ENCODE measurements around the gene SHISA9.

- TF ChIP-seq, protein P1, sequence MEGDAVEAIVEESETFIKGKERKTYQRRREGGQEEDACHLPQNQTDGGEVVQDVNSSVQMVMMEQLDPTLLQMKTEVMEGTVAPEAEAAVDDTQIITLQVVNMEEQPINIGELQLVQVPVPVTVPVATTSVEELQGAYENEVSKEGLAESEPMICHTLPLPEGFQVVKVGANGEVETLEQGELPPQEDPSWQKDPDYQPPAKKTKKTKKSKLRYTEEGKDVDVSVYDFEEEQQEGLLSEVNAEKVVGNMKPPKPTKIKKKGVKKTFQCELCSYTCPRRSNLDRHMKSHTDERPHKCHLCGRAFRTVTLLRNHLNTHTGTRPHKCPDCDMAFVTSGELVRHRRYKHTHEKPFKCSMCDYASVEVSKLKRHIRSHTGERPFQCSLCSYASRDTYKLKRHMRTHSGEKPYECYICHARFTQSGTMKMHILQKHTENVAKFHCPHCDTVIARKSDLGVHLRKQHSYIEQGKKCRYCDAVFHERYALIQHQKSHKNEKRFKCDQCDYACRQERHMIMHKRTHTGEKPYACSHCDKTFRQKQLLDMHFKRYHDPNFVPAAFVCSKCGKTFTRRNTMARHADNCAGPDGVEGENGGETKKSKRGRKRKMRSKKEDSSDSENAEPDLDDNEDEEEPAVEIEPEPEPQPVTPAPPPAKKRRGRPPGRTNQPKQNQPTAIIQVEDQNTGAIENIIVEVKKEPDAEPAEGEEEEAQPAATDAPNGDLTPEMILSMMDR (IDR thresholded peaks at IDR 0.05; ENCODE audit: low read depth, low read length) = no peak
- TF ChIP-seq EZH2phosphoT487 (IDR thresholded peaks at IDR 0.05; ENCODE audit: low read depth) = no peak
Measured at GRCh38 chr16:12878973-12879372, 22.4 kb upstream of the SHISA9 start.
